ENCODE data around the gene DPP10. TPM values are rescaled to one million over a fixed set of nuclear protein-coding genes. Genes with fewer than 3 reads are reported as not detected.

Gene DPP10
- total and polyA plus RNA-seq, 4 donors, result 30.6 to 83.0 (median 48.0) TPM

DNA sequence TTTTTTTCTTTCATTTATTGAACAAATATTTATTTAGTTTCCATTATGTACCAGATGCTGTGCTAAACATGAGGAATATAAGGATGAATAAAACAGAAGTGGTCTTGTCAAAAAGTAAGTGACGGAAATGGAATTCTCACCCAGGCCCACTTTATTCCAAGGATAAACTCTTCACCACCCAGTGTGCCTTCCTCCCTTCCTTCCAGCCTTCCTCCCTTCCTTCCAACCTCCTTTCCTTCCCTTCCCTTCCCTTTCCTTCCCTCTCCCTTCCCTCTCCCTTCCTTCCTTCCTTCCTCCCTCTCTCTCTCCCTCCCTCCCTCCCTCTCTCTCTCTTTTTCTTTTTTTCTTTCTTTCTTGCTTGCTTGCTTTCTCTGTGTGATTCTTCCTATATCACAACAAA, 240.8 kb downstream of the DPP10 start:
- Histone ChIP-seq H3K4me3 (ENCODE audit: low read depth, low read length) (no peak overlapping the region), H3K9me3 (ENCODE audit: control insufficient read depth, insufficient read depth, low read length) (no peaks in the 10 kb centered on the region), H3K27me3 (ENCODE audit: control insufficient read depth, insufficient read depth, low read length) (no peaks in the 10 kb centered on the region), H3K27ac (ENCODE audit: low read depth, low read length) (no peak overlapping the region), H3K36me3 (ENCODE audit: control insufficient read depth, insufficient read depth, low read length) (no peaks in the 10 kb centered on the region), H3K4me1 (ENCODE audit: control insufficient read depth, insufficient read depth, low read length) (no peaks in the 10 kb centered on the region)
- no CpG with 5 or more reads among the region's 1 CpG for WGBS (ENCODE audit: insufficient coverage)
- no peak for DNase-seq (ENCODE audit: low read depth in 4 of 6, low spot score in 6 of 6)

DNA sequence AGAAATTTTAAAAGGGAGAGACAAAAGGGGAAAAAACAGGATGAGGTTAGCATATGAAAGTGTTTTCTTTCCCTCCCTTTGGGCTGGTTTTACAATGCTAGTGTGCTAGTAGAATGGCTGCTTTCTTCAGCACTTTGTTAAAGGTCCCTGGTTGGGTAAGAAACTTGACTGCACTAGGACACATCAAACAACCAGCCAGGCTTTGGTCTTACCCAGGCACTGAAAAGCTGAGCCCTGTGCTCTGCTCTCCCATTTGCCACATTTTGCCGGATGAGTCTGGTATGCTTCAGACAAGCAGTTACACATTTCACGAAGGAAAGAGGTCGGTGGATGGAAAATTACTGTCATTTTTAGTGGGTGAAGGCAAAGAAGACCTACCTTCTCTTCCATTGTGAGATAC, 242.0 kb downstream of the DPP10 start:
- no peak overlapping the region for H3K27ac ChIP-seq (ENCODE audit: low read depth, low read length)
- no peaks in the 10 kb centered on the region for H3K36me3 ChIP-seq (ENCODE audit: control insufficient read depth, insufficient read depth, low read length)
- H3K4me3 ChIP-seq (ENCODE audit: low read depth, low read length), result no peak overlapping the region
- no peaks in the 10 kb centered on the region for H3K4me1 ChIP-seq (ENCODE audit: control insufficient read depth, insufficient read depth, low read length)
- H3K9me3 ChIP-seq (ENCODE audit: control insufficient read depth, insufficient read depth, low read length), result no peaks in the 10 kb centered on the region
- no peaks in the 10 kb centered on the region for H3K27me3 ChIP-seq (ENCODE audit: control insufficient read depth, insufficient read depth, low read length)
- DNase-seq (ENCODE audit: low read depth in 4 of 6, low spot score in 6 of 6), result no peak
- WGBS (ENCODE audit: insufficient coverage), result 50% methylated on average over 1 of the region's 3 CpGs

DNA sequence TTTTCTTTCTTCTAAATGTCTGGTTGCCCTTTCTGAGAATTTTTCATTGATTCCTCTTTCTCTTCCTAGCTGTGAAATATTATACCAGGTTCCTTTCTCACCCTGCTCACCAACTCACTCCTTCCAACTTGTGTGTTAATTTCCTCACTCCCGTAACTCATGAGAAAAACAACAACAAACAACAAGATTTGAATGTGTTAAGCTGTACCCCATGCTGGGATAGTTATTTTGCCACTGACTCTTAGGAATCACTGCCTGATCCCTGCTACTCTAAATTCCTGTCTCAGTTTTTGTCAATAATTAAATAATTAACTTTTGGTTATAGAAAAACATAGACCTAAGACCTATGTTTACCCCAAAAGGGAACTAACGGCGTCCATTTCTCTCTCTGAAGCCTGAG, 242.7 kb downstream of the DPP10 start:
- 93% methylated on average over 2 of the region's 3 CpGs for WGBS (ENCODE audit: insufficient coverage)
- Histone ChIP-seq H3K27ac (ENCODE audit: low read depth, low read length) (no peak overlapping the region), H3K4me1 (ENCODE audit: control insufficient read depth, insufficient read depth, low read length) (no peaks in the 10 kb centered on the region), H3K36me3 (ENCODE audit: control insufficient read depth, insufficient read depth, low read length) (no peaks in the 10 kb centered on the region), H3K27me3 (ENCODE audit: control insufficient read depth, insufficient read depth, low read length) (no peaks in the 10 kb centered on the region), H3K4me3 (ENCODE audit: low read depth, low read length) (no peak overlapping the region), H3K9me3 (ENCODE audit: control insufficient read depth, insufficient read depth, low read length) (no peaks in the 10 kb centered on the region)
- DNase-seq (ENCODE audit: low read depth in 4 of 6, low spot score in 6 of 6), result no peak

DNA sequence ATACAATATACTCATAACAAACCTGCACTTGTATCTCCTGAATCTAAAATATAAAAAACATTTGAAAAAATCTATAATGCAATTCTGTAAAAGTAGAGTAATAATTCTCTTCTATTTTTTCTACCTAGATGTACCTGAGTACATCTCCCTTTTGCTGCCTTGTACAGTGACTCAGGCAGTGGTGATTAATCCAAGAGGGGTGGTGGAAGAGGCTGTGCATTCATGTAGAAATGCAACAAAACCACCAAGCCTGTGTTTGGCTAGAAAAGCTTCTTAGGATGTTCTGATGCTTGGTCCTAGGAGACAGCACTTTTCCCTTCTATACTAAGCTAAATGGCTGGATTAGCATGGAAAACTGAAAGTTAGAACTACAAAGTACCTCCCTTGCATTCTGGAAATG, 245.8 kb downstream of the DPP10 start:
- Histone ChIP-seq H3K36me3 (ENCODE audit: control insufficient read depth, insufficient read depth, low read length) (no peaks in the 10 kb centered on the region), H3K27me3 (ENCODE audit: control insufficient read depth, insufficient read depth, low read length) (no peaks in the 10 kb centered on the region), H3K9me3 (ENCODE audit: control insufficient read depth, insufficient read depth, low read length) (no peaks in the 10 kb centered on the region), H3K27ac (ENCODE audit: low read depth, low read length) (no peak overlapping the region), H3K4me3 (ENCODE audit: low read depth, low read length) (no peak overlapping the region), H3K4me1 (ENCODE audit: control insufficient read depth, insufficient read depth, low read length) (no peaks in the 10 kb centered on the region)
- no peak for DNase-seq (ENCODE audit: low read depth in 4 of 6, low spot score in 6 of 6)

- Histone ChIP-seq H3K4me1 (ENCODE audit: control insufficient read depth, insufficient read depth, low read length) (no peaks in the 10 kb centered on the region), H3K27me3 (ENCODE audit: control insufficient read depth, insufficient read depth, low read length) (no peaks in the 10 kb centered on the region), H3K4me3 (ENCODE audit: low read depth, low read length) (no peak overlapping the region), H3K36me3 (ENCODE audit: control insufficient read depth, insufficient read depth, low read length) (no peaks in the 10 kb centered on the region), H3K27ac (ENCODE audit: low read depth, low read length) (no peak overlapping the region), H3K9me3 (ENCODE audit: control insufficient read depth, insufficient read depth, low read length) (no peaks in the 10 kb centered on the region)
- WGBS (ENCODE audit: insufficient coverage), result 75% methylated on average over 1 of the region's 1 CpG
- no peak for DNase-seq (ENCODE audit: low read depth in 4 of 6, low spot score in 6 of 6)
Measured at GRCh38 chr2:114698520-114698919, 256.1 kb downstream of the DPP10 start.

DNA sequence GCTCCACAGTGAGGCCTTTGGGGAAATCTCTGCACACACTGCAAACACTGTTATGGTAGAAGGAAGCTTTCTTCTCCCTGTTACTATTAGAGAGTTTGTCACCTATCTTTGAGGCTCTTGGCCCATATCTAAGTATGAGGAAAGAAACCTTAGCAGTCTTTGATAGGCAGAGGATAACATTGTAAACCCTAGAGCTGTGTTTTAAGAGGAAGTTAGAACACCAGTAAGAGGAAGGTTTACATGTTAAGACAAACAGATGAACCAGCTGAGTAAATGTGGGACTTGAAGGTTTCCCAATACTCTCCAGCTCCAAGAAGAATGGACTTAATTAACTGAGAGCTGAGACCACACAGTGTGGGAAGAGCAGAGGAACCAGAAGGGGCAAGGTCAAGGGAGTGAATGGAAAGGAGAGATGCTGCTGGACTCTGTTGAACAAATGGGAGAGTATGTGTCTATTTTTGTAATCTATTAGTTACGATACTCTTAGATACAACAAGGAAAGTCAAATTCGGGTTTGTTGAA, 257.0 kb downstream of the DPP10 start:
- H3K4me1 ChIP-seq (ENCODE audit: control insufficient read depth, insufficient read depth, low read length), result no peaks in the 10 kb centered on the region
- H3K36me3 ChIP-seq (ENCODE audit: control insufficient read depth, insufficient read depth, low read length), result no peaks in the 10 kb centered on the region
- H3K27me3 ChIP-seq (ENCODE audit: control insufficient read depth, insufficient read depth, low read length), result no peaks in the 10 kb centered on the region
- no peaks in the 10 kb centered on the region for H3K9me3 ChIP-seq (ENCODE audit: control insufficient read depth, insufficient read depth, low read length)
- DNase-seq (ENCODE audit: low read depth in 4 of 6, low spot score in 6 of 6), result peak in 1 of 6 donors; percentile 20
- no peak overlapping the region for H3K4me3 ChIP-seq (ENCODE audit: low read depth, low read length)
- no peak overlapping the region for H3K27ac ChIP-seq (ENCODE audit: low read depth, low read length)
- 100% methylated on average over 1 of the region's 2 CpGs for WGBS (ENCODE audit: insufficient coverage)

- WGBS (ENCODE audit: insufficient coverage), result 56% methylated on average over 3 of the region's 5 CpGs
- H3K4me1 ChIP-seq (ENCODE audit: control insufficient read depth, insufficient read depth, low read length), result no peaks in the 10 kb centered on the region
- H3K36me3 ChIP-seq (ENCODE audit: control insufficient read depth, insufficient read depth, low read length), result no peaks in the 10 kb centered on the region
- no peak overlapping the region for H3K27ac ChIP-seq (ENCODE audit: low read depth, low read length)
- no peaks in the 10 kb centered on the region for H3K9me3 ChIP-seq (ENCODE audit: control insufficient read depth, insufficient read depth, low read length)
- no peak for DNase-seq (ENCODE audit: low read depth in 4 of 6, low spot score in 6 of 6)
- H3K27me3 ChIP-seq (ENCODE audit: control insufficient read depth, insufficient read depth, low read length), result no peaks in the 10 kb centered on the region
- H3K4me3 ChIP-seq (ENCODE audit: low read depth, low read length), result no peak overlapping the region
Measured at GRCh38 chr2:114700440-114700839, 258.0 kb downstream of the DPP10 start.

DNA sequence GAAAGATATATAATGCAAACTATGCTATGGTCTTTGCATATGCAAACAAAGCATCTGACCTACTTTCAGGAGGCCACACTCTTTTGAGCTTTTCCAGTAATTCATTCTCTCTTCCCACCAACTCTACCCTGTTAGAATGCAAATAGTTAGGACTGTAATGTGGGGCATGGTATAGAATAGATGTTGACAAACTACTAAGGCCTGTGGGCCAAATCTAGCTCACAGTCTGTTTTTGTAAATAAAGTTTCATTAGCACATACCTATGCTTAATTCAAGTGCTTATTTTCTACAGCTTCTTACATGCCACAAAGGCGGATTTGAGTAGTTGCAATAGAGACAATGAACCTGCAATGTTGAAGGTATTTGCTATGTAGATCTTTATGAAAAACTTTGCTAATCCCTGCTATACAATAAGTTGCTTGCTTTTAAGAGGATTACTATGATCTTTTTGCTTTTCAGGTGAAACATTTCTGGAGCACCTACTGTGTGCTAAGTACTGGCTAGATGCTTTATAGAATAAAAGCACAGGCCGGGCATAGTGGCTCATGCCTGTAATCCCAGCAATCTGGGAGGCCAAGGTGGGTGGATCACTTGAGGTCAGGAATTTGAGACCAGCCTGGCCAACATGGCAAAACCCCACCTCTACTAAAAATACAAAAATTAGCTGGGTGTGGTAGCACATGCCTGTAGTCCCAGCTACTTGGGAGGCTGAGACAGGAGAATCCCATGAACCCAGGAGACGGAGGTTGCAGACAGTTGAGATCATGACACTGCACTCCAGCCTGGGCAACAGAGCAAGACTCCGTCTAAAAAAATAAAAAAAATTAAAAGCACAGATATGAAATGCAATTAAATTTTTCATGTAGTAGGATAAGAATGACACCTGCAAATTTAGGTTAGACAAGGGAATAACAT, 267.8 kb downstream of the DPP10 start:
- Histone ChIP-seq H3K36me3 (ENCODE audit: control insufficient read depth, insufficient read depth, low read length) (no peaks in the 10 kb centered on the region), H3K4me3 (ENCODE audit: low read depth, low read length) (no peak overlapping the region), H3K4me1 (ENCODE audit: control insufficient read depth, insufficient read depth, low read length) (no peaks in the 10 kb centered on the region), H3K27ac (ENCODE audit: low read depth, low read length) (no peak overlapping the region), H3K27me3 (ENCODE audit: control insufficient read depth, insufficient read depth, low read length) (no peaks in the 10 kb centered on the region), H3K9me3 (ENCODE audit: control insufficient read depth, insufficient read depth, low read length) (no peaks in the 10 kb centered on the region)
- DNase-seq (ENCODE audit: low read depth in 4 of 6, low spot score in 6 of 6), result no peak
- 100% methylated on average over 1 of the region's 4 CpGs for WGBS (ENCODE audit: insufficient coverage)

GRCh38 chr2:114714313-114714712, 271.9 kb downstream of the DPP10 start:
- Histone ChIP-seq H3K4me3 (ENCODE audit: low read depth, low read length) (no peak overlapping the region), H3K9me3 (ENCODE audit: control insufficient read depth, insufficient read depth, low read length) (no peaks in the 10 kb centered on the region), H3K4me1 (ENCODE audit: control insufficient read depth, insufficient read depth, low read length) (no peaks in the 10 kb centered on the region), H3K27me3 (ENCODE audit: control insufficient read depth, insufficient read depth, low read length) (no peaks in the 10 kb centered on the region), H3K36me3 (ENCODE audit: control insufficient read depth, insufficient read depth, low read length) (no peaks in the 10 kb centered on the region), H3K27ac (ENCODE audit: low read depth, low read length) (no peak overlapping the region)
- WGBS (ENCODE audit: insufficient coverage), result 17% methylated on average over 1 of the region's 1 CpG
- DNase-seq (ENCODE audit: low read depth in 4 of 6, low spot score in 6 of 6), result peak in 1 of 6 donors; percentile 9

GRCh38 chr2:114717049-114717448, 274.6 kb downstream of the DPP10 start:
- no peaks in the 10 kb centered on the region for H3K27me3 ChIP-seq (ENCODE audit: control insufficient read depth, insufficient read depth, low read length)
- H3K27ac ChIP-seq (ENCODE audit: low read depth, low read length), result no peak overlapping the region
- no peak overlapping the region for H3K4me3 ChIP-seq (ENCODE audit: low read depth, low read length)
- no CpG with 5 or more reads among the region's 4 CpGs for WGBS (ENCODE audit: insufficient coverage)
- DNase-seq (ENCODE audit: low read depth in 4 of 6, low spot score in 6 of 6), result no peak
- H3K36me3 ChIP-seq (ENCODE audit: control insufficient read depth, insufficient read depth, low read length), result no peaks in the 10 kb centered on the region
- no peaks in the 10 kb centered on the region for H3K4me1 ChIP-seq (ENCODE audit: control insufficient read depth, insufficient read depth, low read length)
- H3K9me3 ChIP-seq (ENCODE audit: control insufficient read depth, insufficient read depth, low read length), result no peaks in the 10 kb centered on the region
